ENCODE measurements around the gene CC2D2B. TPM values are rescaled to one million over a fixed set of nuclear protein-coding genes. Genes with fewer than 3 reads are reported as not detected.

CC2D2B gene
- total RNA-seq, 1 experiment from 2014 or later: 0.20 TPM

GRCh38 chr10:96074776-96075175 lies 167.0 kb downstream of the CC2D2B start:
- ChIA-PET CTCF (interaction anchor here (1.3 to 2.2 kb wide), 2 partner anchors 58 to 155 kb away, joined by 4 to 9 read pairs; no protein-coding TSS in a partner anchor), POLR2A (interaction anchor here (1.2 kb wide), 1 partner anchor 55 kb away, joined by 4 read pairs; the partner anchor contains the start of gene ZNF518A)
- DNase-seq (ENCODE audit: low spot score) (no peak), ATAC-seq (no peak)
- Mint-ChIP-seq H3K36me3 (no peaks in the 10 kb centered on the region), H3K27me3 (ENCODE audit: low read depth) (no peaks in the 10 kb centered on the region; the same call in 1 of the 2 replicates), H3K4me3 (no peak overlapping the region), H3K4me1 (peaks cover 27% of the 10 kb centered on the region), H3K27ac (no peak overlapping the region), H3K9me3 (no peaks in the 10 kb centered on the region)
- TF ChIP-seq ZNF219 (CRISPR knock-in tag; IDR thresholded peaks at IDR 0.05; ENCODE audit: borderline replicate concordance): no peak
- TF ChIP-seq NR3C1 (CRISPR knock-in tag; conservative IDR thresholded peaks at IDR 0.05; ENCODE audit: low read depth): no peak
- no peak for TF ChIP-seq CREB1 (CRISPR knock-in tag; IDR thresholded peaks at IDR 0.05)
- no peak for TF ChIP-seq TEAD4 (CRISPR knock-in tag; IDR thresholded peaks at IDR 0.05)
- no peak for TF ChIP-seq ZMAT4 (CRISPR knock-in tag; IDR thresholded peaks at IDR 0.05)
- no peak for TF ChIP-seq PREB (CRISPR knock-in tag; IDR thresholded peaks at IDR 0.05; ENCODE audit: borderline replicate concordance)
- TF ChIP-seq TCF7 (CRISPR knock-in tag; IDR thresholded peaks at IDR 0.05; ENCODE audit: low read depth): no peak
- TF ChIP-seq USF1 (CRISPR knock-in tag; IDR thresholded peaks at IDR 0.05): no peak
- no peak for TF ChIP-seq NR2C2 (CRISPR knock-in tag; IDR thresholded peaks at IDR 0.05)
- TF ChIP-seq CREM (CRISPR knock-in tag; IDR thresholded peaks at IDR 0.05): no peak
- TF ChIP-seq MYBL2 (CRISPR knock-in tag; IDR thresholded peaks at IDR 0.05): no peak
- TF ChIP-seq ZNF512 (CRISPR knock-in tag; IDR thresholded peaks at IDR 0.05; ENCODE audit: borderline replicate concordance): no peak

GRCh38 chr10:96075977-96076376 lies 168.2 kb downstream of the CC2D2B start:
- H3K27me3 Mint-ChIP-seq (ENCODE audit: low read depth): no peaks in the 10 kb centered on the region; the same call in 1 of the 2 replicates
- H3K4me3 Mint-ChIP-seq: no peak overlapping the region
- H3K4me1 Mint-ChIP-seq: peaks cover 27% of the 10 kb centered on the region
- H3K36me3 Mint-ChIP-seq: no peaks in the 10 kb centered on the region
- no peaks in the 10 kb centered on the region for H3K9me3 Mint-ChIP-seq
- H3K27ac Mint-ChIP-seq: no peak overlapping the region
- ATAC-seq (no peak), DNase-seq (ENCODE audit: low spot score) (no peak)
- CTCF ChIA-PET: interaction anchor here (0.8 to 2.2 kb wide), 3 partner anchors 59 to 382 kb away, joined by 3 to 9 read pairs (median 4); partner anchors contain the start of gene TCTN3
- POLR2A ChIA-PET: interaction anchor here (1.2 kb wide), 1 partner anchor 54 kb away, joined by 4 read pairs; the partner anchor contains the start of gene ZNF518A
- TF ChIP-seq ATF2 (CRISPR knock-in tag; IDR thresholded peaks at IDR 0.05; ENCODE audit: borderline replicate concordance, low read depth): no peak
- no peak for TF ChIP-seq CDX4 (CRISPR knock-in tag; IDR thresholded peaks at IDR 0.05; ENCODE audit: borderline replicate concordance)
- TF ChIP-seq NR1H2 (CRISPR knock-in tag; IDR thresholded peaks at IDR 0.05): no peak
- TF ChIP-seq NFATC4 (CRISPR knock-in tag; IDR thresholded peaks at IDR 0.05): no peak
- no peak for TF ChIP-seq ZNF671 (CRISPR knock-in tag; IDR thresholded peaks at IDR 0.05)
- TF ChIP-seq ERG (CRISPR knock-in tag; IDR thresholded peaks at IDR 0.05): no peak
- no peak for TF ChIP-seq MAX (CRISPR knock-in tag; IDR thresholded peaks at IDR 0.05)
- no peak for TF ChIP-seq ZSCAN18 (CRISPR knock-in tag; IDR thresholded peaks at IDR 0.05)
- TF ChIP-seq FOXP4 (CRISPR knock-in tag; IDR thresholded peaks at IDR 0.05): no peak

All from WTC11 (cell line).